ENCODE data around the gene ARSB.

DNA sequence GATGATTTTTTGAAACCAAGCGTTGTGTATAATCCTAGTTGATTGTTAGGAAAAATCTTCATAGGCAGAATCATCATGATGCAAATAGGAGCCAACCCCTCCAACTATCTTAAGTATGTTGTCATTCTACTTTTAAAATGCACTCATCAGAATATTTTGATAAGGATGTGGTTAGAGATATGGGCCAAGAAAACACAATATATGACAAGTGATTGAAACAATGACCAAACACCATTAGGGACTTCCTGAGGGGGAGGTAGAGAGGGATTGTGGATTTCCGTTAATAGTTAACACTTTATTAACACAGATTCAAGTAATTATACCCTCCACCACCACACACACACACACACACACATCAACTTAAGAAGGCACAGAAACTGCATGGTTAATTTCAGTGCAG, 143.3 kb downstream of the ARSB start:
- TF ChIP-seq, protein P1, sequence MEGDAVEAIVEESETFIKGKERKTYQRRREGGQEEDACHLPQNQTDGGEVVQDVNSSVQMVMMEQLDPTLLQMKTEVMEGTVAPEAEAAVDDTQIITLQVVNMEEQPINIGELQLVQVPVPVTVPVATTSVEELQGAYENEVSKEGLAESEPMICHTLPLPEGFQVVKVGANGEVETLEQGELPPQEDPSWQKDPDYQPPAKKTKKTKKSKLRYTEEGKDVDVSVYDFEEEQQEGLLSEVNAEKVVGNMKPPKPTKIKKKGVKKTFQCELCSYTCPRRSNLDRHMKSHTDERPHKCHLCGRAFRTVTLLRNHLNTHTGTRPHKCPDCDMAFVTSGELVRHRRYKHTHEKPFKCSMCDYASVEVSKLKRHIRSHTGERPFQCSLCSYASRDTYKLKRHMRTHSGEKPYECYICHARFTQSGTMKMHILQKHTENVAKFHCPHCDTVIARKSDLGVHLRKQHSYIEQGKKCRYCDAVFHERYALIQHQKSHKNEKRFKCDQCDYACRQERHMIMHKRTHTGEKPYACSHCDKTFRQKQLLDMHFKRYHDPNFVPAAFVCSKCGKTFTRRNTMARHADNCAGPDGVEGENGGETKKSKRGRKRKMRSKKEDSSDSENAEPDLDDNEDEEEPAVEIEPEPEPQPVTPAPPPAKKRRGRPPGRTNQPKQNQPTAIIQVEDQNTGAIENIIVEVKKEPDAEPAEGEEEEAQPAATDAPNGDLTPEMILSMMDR (IDR thresholded peaks at IDR 0.05), result no peak
- TF ChIP-seq POLR2A (IDR thresholded peaks at IDR 0.05), result no peak
- no peak for TF ChIP-seq EP300 (IDR thresholded peaks at IDR 0.05)
- TF ChIP-seq POLR2AphosphoS5 (IDR thresholded peaks at IDR 0.05), result no peak

Data from upper lobe of left lung (tissue), 4 donors.